GM13976 (cell line): ENCODE results near the gene FOXR1.
"Not testable (repeated sequence)": the region's sequence is repeated elsewhere in the genome, so short reads cannot be mapped to it uniquely, and the experiment has no call there.

ENCODE experiments used
- DNase-seq: peaks from one replicate; pipeline ENCODE4 v3.0.0; 2012; ENCODE audit warnings: low spot score
- CTCF ChIP-seq: IDR thresholded peaks from 2 replicates; pipeline ENCODE4 v1.5.1; 2012; ENCODE audit warnings: borderline replicate concordance, mild to moderate bottlenecking; ENCODE audit not compliant: insufficient read depth; ENCODE audit errors: extremely low read depth, missing control alignments, control extremely low read depth
- in situ Hi-C: fragments of 300-500 bp; cut with MboI; formaldehyde crosslinking; loops from one replicate; pipeline ENCODE4 v1.12.0; 2022; ENCODE audit warnings: low sequenced_read_pairs, mixed read lengths, inconsistent platforms; ENCODE audit not compliant: unreplicated experiment

FOXR1 gene

DNA sequence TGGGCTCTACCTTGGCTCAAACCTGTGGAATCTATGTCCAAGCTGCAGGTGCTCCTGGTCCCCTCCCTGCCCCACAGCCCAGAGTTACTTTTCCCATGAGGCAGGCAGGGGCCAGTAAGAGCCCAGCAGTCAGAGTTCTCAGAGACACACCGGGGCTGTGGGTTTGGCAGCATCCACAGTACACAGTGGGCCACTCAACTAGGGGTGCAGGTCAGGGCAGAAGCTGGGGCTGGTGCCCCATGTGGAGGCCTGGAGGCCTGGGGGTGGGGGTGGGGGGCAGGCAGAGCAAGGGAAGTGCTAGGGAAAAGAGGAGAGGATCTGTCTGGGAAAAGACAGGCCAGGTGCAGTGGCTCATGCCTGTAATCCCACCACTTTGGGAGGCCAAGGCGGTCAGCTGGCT is 13.0 kb upstream of the FOXR1 start:
- in situ Hi-C loops: loop anchor here (10.0 kb wide), 1 partner anchor 264 kb away; no protein-coding TSS in a partner anchor

DNA sequence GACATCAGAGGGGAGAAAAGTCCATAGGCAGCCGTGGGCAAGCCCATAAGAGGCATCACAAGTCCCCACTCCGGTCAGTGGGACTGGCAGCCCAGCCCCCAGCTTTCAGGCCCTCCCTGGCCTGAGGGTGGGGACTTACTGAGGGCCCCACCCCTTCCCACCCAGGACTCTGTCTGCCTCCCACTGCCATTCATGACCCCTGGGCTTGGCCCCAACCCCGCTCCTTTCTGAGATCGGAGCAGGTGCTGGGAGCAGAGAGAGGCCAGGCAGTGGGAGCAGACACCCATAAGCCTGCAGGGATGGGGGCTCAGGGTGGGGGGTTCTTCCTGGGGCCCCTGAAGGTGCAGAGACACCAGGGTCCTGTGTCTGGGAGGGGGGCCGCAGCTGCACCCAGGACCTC is 10.4 kb upstream of the FOXR1 start:
- no peak for DNase-seq
- in situ Hi-C loops: no loop called here
- TF ChIP-seq CTCF: no peak

More for the DNA sequence above, 13.0 kb upstream of the FOXR1 start:
- TF ChIP-seq CTCF: no peak
- no peak for DNase-seq

- DNase-seq: no peak
- TF ChIP-seq CTCF: no peak
- in situ Hi-C loops: no loop called here
Measured at GRCh38 chr11:118961591-118961990, 10.0 kb upstream of the FOXR1 start.

DNA sequence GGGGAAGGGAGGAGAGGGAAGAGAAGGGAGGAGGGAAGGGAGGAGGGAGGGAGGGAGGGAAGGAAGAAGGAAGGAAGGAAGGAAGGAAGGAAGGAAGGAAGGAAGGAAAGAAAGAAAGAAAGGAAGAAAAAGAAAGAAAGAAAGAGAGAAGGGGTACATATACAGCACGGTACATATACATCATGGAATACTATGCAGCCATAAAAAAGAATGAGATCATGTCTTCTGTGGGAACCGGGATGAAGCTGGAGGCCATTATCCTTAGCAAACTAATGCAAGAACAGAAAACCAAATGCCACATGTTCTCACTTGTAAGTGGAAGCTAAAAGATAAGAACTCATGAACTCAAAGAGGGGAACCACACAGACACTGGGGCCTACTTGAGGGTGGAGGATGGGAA is 2.1 kb upstream of the FOXR1 start:
- DNase-seq, in situ Hi-C loops: not testable (repeated sequence)

DNA sequence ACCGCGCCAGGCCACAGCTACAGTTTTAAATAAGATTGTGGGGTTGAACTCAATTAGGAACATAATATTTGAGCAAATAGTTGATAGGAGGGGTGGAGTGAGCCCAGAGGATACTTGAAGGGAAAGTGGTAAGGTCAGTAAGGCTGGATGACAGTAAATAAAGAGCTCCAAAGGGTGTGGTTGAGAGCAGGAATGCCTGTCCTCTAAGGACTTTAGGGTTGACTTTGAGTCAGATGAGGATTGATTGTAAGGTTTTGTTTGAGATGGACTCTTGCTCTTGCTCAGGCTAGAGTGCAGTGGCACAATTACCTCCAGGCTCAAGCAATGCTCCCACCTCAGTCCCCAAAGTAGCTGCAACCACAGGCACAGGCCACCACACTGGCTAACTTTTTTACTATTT is 2.4 kb downstream of the FOXR1 start:
- in situ Hi-C loops: no loop called here
- no peak for DNase-seq
- TF ChIP-seq CTCF: no peak

GRCh38 chr11:118975771-118976709 is 4.5 kb downstream of the FOXR1 start:
- in situ Hi-C loops: no loop called here
- no peak for TF ChIP-seq CTCF
- DNase-seq: no peak

- in situ Hi-C loops: no loop called here
- DNase-seq: no peak
- no peak for TF ChIP-seq CTCF
Measured at GRCh38 chr11:118979434-118979833, 7.9 kb downstream of the FOXR1 start.
